PC-3 (cell line): ENCODE data around the gene PRKX.
"Not testable (repeated sequence)": the region's sequence is repeated elsewhere in the genome, so short reads cannot be mapped to it uniquely, and the experiment has no call there.

ENCODE experiments used
- CTCF ChIP-seq: fragments of 300-600 bp; sonication (generic); conservative IDR thresholded peaks from 2 replicates; pipeline ENCODE4 v1.5.1; 2017; ENCODE audit warnings: antibody characterized with exemption, low read depth, mild to moderate bottlenecking, low read length
- EZH2 ChIP-seq: fragments of 300-600 bp; sonication (generic); IDR thresholded peaks from one replicate; pipeline ENCODE4 v1.6.1; 2017; ENCODE audit warnings: antibody characterized with exemption, mild to moderate bottlenecking, low read length; ENCODE audit not compliant: unreplicated experiment
- EZH2phosphoT487 ChIP-seq: fragments of 300-600 bp; sonication (generic); IDR thresholded peaks from 2 replicates; pipeline ENCODE4 v1.6.1; 2018; ENCODE audit warnings: mild to moderate bottlenecking, antibody characterized with exemption, low read length, borderline replicate concordance

GRCh38 chrX:3735891-3736290 is 22.4 kb upstream of the PRKX start:
- not testable (repeated sequence) for TF ChIP-seq CTCF, EZH2, EZH2phosphoT487
